ENCODE measurements around the gene RNF144B. TPM values are rescaled to one million over a fixed set of nuclear protein-coding genes. Genes with fewer than 3 reads are reported as not detected.

RNF144B gene
- total RNA-seq, 4 donors from 2014 or later = 7.6 to 19.0 (median 12.5) TPM

DNA sequence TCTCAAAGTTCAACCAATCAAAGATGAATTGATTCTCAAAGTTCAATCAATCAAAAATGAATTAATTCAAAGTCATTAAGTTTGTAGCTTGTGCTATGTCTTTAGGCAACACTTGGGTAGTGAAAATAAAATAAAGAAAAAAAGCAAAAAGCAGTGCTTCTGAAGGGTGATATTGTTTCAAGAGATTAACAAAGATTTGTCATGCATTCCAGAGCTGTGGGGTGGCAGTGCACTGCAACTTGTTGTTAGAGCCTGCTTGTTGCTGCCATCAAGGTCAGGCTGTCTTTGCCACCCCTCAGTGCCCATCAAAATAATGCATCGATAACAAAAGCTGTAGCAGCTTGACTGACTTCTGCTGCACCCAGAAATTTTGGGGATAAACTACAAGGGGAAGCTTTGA is 128.6 kb downstream of the RNF144B start:
- WGBS, 2 donors = 56 to 60% methylated on average over 1 of the region's 1 CpG
- no peak for DNase-seq
- H3K36me3 ChIP-seq = no peaks in the 10 kb centered on the region
- no peaks in the 10 kb centered on the region for H3K27me3 ChIP-seq
- intact Hi-C loops (cut with DNase I) = no loop called here
- no peak overlapping the region for H3K27ac ChIP-seq
- no peak overlapping the region for H3K4me3 ChIP-seq
- no peaks in the 10 kb centered on the region for H3K9me3 ChIP-seq
- TF ChIP-seq, protein P1, sequence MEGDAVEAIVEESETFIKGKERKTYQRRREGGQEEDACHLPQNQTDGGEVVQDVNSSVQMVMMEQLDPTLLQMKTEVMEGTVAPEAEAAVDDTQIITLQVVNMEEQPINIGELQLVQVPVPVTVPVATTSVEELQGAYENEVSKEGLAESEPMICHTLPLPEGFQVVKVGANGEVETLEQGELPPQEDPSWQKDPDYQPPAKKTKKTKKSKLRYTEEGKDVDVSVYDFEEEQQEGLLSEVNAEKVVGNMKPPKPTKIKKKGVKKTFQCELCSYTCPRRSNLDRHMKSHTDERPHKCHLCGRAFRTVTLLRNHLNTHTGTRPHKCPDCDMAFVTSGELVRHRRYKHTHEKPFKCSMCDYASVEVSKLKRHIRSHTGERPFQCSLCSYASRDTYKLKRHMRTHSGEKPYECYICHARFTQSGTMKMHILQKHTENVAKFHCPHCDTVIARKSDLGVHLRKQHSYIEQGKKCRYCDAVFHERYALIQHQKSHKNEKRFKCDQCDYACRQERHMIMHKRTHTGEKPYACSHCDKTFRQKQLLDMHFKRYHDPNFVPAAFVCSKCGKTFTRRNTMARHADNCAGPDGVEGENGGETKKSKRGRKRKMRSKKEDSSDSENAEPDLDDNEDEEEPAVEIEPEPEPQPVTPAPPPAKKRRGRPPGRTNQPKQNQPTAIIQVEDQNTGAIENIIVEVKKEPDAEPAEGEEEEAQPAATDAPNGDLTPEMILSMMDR (IDR thresholded peaks at IDR 0.05) = no peak
- no peak for TF ChIP-seq POLR2A (IDR thresholded peaks at IDR 0.05)
- H3K4me1 ChIP-seq = peaks cover 0 to 4% (median 0%) of the 10 kb centered on the region in 3 donors

Other genes starting within 250 kb of the RNF144B start
- gene TPMT, start 232.3 kb upstream of the RNF144B start, total RNA-seq = 10 to 100 TPM in 3 of 4 donors, 1 to 10 TPM in 1; 8.1 to 16.1 (median 12.7) TPM
- gene KDM1B, start 231.9 kb upstream of the RNF144B start, total RNA-seq = 10 to 100 TPM; 12.2 to 24.5 (median 18.2) TPM
- 100 to 1,000 TPM in 1 of 4 donors, 10 to 100 TPM in 3; 69.5 to 106 (median 93.0) TPM for gene DEK, start 122.8 kb upstream of the RNF144B start, total RNA-seq